Inferior parietal cortex (tissue), 1 donor: ENCODE measurements around the gene LIPC.

Experiments used
- DNase-seq: peaks from one replicate; pipeline ENCODE4 v3.0.0-alpha.2; 2016; ENCODE audit errors: extremely low spot score

Gene LIPC

DNA sequence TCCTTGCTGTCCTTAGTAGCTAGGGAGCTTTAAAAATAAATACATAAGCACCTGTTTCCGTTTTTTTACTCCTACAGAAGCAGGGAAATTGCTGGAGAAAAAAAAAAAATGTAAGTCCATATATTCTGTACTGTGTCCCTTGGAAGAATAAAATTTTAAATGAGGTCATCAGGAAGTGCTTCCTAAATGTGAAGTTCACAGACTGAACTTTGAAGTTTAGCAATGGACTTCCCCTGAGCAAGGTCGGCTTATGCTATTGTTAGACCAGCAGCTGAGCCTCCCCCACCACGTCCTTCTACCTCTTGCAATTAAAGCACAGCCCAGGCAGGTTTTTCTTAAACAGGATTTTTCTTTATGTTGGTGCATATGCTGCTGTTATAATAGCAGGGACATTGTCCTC, 26.3 kb downstream of the LIPC start:
- DNase-seq, result no peak

DNA sequence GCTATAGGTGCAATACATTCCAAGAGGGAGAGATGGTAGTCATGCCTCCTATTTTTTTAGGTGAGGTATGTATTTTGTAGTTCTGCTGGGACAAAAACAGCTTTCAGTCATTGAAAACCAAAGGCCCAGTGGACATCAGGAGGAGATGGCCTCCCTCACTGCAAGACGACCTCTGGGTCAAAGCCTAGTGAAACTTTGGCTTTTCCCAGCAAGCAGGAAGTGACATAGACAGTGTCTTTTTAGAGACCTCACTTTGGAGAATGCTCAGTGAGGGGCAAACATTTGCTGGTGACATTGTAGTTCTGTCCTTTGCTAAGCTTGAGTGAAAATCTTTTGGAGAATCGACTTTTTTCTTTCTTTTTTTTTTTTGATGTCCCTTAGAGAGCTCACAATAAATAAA, 27.3 kb downstream of the LIPC start:
- no peak for DNase-seq

DNA sequence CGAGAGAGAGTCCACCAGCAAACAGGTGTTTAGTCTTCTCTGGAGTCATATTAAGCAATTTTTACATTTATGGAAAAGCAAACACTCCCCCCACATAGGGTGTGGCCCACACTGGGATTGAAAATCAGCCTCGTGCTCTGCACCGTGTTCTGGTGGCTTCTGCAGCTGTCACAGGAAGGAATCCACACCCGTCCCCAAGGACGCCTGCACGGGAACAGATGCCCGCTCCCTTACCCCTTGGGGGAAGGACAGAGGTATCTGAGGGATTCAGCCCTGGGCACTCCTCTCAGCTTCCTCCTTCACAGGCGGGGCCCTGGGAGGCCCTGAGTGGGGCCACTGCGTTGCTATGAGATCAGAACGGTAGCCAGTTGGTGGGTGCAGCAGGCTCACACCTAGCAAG, 27.8 kb downstream of the LIPC start:
- DNase-seq, result no peak

DNA sequence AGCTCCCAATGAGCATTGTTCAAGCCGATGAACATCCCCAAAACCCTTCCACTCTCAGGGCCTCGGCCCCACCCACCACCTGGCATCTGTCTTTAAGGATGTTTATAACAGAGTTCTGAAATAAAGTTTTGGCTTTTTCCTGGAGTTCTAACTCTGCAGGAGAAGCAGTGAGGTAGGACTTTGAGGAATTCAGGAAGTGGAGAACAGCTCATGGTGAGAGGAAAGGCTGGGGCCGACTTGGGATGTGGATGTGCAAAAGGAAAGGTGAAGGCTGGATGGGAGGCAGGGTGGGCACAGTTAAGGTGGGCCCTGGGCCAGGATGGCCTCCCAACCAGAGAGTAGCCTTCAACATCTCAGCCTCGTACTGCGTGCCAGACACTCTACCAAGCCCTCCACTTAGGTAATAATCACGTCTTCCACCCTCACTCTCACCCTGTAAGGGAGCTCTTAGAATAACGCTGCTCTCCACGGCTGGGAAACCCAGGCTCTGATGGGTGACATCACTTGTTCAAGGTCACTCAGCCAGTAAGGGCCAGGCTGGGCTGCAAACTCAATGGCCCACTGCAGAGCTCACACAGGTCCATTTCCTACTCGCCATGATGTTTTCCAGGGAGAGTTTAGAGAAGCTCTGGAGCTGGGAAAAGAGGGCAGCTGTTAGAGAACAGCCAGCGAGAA, 28.5 kb downstream of the LIPC start:
- DNase-seq, result no peak

DNA sequence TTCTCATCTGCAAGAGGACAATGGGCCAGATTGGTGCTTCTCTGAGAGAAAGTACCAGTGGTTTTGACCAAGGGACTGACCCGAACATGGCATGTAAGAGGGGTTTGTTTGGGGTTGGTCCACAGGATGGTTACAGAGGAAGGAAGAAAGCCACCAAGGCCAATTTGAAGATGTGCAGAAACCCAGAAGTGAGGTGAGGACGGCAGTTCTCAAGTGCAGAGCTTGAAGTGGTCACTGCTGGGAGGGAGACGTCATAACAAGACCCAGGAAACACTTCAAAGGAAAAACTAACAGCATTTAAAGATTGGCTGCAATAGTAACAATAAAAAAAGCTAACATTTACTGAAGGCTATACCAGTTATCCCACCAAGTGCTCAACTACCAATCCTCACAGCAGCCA, 29.1 kb downstream of the LIPC start:
- DNase-seq, result no peak

DNA sequence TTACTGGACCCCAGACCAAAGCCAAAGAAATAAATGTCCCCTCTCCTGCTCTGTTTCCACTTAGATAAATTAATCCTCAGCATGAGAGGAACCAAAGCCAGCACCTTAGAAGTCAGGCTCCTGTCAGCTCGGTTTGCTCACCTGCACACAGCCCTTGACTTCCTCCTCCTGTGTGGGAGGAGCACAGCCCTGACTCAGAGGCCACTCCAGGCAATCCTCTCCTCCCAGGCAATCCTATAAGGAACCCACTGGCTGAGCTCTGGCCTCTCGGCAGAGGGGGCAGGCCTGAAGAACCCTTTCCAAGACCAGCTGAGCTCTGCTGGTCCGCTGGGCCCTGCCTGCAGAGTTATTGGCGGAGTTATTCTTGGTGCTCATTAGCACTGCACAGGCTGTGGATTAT, 30.8 kb downstream of the LIPC start:
- no peak for DNase-seq

DNA sequence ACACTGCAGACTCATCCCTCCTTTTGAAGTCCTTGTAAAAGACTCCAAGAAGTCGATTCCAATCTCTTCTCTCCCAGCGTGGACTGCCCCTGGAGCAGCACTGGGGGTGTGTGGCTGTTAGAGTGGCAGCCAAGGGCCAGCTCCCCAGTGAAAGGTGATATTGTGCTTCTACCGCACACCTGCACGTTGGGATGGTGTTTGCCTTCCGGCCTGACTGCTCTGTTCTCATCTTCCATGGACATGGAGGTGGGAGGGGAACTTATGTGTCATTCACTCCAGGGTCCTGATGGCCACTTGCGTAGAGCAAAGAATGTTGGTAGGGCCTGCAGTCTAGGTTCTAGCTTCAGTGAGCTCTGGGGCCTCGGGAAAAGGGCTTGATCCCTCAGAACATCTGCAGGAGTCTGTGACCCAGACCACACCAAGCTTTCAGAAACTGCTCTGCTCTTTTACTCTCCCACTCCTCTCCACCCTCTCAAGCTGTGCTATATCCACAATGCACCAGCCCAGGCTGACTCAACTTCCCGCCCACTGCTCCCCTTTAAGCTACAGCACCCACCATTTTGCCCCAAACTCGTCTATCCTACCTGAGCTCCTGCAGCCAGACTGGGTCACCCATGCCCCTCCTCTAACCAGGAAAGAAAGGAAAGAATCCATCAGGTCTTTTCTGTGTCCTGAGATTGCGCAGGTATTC, 31.3 kb downstream of the LIPC start:
- DNase-seq, result no peak

DNA sequence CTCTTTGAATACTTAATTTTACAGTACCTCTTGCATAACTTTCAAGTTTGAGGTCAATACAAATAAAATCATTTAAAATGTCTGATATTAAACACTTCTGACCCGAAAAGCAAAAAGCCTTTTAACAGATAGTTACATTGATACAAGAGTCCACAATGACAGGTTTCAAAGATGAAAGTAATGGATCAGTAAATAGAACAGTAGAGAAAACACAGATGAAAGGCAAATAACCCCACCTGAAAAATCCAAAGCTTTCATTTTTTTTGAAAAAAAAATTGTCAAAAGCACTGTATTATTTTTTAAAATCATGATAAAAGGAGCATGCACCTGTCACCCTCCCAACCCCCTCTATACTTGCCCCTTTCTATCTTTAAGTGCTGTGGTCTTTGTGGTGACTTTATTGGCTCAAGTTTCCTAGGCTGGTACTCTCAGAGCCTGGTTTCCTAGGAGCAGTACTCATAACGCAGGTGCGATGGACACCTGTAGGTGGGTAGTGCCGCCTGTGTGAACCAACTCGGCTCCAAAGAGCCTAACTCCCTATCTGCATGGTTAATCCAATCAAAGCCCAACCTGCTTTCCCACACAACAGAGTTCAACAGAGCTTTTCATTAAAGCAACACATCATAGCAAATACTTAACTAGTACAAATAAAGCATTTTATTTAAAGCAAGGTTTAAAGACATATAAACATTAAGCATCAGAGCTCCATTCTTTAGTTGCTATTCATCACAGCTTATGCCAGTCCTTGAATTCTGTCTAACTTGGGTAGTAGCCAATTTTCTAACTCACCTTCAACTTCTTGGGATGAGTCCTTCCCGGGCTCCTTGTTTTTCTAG, 32.2 kb downstream of the LIPC start:
- DNase-seq, result no peak

DNA sequence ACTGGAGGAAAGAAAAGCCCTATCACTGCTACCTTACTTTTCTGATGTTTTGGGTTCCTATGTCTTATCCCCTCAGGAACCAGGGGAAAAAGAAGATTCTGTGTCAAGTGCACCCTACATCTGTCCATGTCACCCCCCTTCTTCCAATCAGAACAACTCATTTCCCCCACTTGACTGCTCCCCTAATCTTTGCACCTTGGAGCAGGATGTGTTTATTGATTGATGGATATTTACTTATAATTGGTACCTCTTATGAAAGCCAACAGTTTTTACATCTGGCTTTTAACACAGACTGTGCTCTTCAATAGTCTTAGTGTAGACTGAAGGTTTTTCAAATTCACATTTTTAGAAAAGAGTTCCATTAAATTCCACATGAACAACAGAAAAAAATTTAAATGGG, 33.3 kb downstream of the LIPC start:
- DNase-seq, result no peak

DNA sequence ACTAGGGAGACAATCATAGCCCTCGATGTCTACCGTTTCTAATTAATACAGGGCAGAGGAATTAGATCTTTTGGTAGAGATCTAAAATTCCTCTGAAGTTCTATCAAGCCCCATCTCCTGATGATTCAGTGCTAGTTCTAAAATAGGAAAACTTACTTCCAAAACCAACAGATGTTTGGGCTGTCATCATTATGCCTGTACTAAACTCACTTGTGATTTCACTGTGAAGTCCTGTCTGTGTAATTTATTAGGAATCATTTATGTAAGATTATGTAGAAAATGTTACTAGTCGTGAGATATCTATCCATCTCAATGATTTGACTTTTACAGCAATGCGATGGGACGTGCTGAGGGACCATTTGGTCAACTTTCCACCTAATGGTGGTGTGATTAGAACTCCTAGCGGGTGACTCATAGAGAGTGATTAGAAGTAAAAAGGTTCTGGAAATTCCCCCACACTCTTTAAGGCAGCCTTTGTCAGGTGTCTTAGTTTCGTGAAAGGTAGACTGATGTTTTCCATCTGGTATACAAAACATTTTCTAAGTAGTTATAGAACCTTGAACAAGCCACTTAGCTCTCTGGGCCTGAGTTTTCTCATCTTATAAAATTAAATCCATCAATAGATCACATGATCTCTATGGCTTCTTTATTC, 34.2 kb downstream of the LIPC start:
- no peak for DNase-seq

DNA sequence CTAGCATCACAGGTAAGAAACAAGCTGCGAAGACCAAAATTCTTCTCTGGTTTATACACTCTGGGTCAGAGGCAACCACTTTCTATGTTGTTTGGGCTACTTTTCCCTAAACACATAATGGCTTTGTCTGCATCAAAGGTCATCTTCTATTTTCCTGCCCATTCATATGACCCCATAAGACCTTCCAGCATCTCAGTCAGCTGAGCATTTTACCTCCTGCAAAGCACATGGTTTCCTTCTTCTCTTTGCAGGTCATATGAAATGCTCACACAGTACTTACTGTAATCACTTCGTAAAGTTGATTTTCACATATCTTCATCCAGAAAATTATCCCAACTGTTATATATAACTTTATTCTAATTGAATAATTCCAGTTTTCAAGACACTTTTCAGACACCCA, 34.8 kb downstream of the LIPC start:
- DNase-seq, result no peak

DNA sequence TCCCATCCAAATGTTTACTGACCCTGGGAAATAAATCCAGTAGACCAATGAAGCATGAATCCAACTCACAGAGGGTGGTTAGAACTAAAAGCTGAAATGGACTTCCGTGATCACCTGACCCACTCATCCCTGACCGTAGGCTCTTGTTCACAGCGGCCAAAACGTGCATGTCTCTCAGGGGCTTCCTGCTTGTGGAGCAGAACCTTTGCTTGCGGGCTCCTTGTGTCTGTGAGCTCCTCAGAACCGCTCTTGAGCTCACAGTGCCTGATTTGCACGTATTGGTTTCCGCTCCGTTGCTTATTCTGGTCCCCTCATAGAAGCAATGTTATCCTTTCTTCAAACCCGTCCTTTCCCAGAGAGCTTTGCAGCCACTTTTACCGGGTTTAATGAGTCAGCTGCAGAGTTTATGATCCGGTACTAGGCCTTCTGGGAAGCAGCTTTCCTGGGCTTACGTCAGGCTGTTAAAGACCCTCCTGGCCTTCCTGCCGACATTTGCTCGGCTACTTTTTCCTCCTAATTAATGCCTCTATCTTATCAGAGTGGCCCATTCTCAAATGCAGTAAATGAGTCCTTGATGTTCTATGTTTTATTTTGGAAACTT, 35.4 kb downstream of the LIPC start:
- DNase-seq, result no peak

DNA sequence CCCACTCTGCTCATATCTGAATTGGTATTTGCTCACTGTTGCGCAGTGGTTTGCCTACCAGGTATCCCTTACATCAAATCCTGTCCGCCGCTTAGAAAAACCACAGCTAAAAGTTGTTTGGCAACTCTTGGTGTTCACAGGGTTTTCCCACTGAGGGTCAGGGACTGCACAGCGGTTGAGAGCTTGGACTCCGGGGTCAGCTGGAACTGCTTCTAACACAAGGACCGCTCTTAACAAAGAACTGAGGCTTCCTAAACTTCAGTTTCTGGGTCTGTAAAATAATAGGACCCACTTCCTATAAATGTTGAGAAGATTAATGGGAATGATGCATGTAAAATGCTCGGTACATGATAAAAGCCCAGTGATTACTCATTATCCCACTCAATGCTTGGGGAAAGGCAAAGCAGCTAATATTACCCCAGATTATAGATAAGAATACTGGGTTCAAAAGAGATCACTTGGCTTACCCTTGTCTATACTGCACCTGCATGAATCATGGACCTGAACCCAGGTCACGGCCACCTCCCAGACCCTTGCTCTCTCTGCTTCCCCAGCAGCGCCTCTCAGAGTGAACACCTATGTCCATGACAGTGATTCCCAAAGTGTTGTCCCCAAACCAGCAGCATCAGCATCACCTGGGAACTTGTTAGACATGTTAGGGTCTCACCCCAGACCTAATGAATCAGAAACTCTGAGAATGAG, 36.1 kb downstream of the LIPC start:
- no peak for DNase-seq

DNA sequence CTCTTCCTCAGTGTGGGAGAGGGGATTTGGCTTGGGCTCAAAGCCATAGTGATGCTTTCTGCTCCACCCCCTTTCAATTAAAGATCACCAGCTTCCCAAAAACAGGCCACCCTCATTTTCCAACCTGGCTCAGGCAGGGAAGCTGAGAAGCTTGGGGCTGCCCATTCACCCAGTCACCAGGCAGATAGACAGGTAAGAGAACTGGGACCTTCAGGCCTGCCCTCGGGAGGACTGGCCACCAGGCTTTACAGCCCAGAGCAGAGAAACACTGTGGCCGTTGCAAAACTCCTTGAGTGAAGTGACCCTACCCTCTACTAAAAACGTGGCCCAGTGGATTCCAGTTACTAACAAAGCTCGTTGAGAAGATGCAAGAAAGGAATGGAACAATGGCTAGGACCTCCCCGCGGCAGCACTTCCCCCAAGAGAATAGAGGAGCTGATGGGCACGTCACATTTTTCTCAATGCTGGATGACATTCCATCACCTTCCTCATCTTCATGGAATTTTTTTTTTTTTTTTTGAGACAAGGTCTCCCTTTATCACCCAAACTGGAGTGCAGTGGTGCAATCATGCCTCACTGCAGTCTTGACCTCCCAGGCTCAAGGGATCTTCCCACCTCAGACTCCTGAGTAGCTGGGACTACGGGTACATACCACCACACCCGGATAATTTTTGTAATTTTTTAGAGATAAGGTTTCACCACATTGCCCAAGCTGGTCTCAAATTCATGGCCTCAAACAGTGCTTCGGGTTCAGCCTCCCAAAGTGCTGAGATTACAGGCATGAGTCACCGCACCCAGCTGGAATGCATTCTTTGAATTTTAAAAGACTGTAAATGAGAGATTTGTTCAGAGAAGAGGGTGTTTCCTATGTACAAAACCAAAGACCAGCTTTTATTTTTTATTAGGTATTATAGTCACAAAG, 37.9 kb downstream of the LIPC start:
- DNase-seq, result no peak

DNA sequence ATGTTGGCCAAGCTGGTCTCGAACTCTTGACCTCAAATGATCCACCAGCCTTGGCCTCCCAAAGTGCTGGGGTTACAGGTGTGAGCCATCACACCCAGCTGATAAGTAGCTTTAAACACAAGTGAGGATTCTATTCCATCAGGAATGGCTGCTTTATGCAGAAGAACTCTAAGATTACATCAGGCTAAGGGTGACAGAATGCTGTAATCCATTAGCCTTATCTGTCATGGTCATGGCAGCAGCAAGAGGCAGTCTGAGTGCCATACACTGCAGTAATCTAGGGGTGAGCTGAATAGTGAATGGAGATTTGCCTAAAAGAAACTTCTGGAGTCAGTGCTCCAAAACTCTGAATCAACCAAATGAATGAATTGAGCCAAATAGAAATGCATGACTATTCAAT, 39.6 kb downstream of the LIPC start:
- no peak for DNase-seq

DNA sequence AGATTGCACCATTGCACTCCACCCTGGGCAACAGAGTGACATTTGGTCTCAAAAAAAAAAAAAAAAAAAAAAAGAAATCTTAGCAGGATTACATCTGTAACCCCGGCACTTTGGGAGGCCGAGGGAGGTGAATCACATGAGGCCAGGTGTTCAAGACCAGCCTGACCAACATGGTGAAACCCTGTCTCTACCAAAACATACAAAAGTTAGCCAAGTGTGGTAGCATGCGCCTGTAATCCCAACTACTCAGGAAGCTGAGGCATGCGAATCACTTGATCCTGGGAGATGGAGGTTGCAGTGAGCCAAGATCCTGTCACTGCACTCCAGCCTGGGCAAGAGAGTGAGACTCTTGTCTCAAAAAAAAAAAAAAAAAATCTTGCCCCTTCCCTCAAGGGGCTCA, 40.4 kb downstream of the LIPC start:
- DNase-seq, result no peak

DNA sequence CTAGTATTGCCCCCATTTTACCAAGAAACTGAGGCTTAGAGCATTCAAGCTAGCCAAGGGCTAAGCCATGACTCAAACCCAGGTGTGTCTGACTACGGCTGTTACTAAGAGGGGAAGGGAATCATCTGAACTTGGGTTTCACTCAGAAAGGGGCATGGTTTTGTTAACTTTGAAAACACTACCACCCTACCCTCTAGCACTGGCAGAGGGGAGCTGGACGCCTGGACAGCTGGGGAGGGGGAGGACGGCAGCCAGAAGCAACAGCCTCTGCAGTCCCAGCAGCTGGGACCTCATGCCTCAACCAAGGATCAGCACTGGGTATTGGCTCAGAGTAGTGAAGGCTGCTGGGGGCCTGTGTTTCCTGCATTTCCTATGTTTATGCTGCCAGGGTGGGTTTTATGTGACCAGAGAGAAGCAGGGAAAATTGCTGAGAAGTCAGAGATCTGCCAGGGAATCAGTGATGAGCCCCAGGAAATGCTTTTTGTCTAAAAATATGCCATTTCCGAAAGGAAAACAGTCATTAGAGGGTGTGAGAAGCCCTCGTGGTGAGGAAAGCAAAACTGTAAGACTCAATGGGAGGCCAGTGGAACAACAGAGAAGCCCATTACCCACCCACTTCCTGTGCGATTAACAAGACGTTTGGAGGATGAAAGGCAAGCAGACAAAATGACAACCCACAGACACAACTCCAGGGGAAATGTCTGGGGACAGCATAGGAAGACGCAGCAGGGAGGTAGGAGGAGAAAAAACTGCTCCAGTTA, 41.2 kb downstream of the LIPC start:
- DNase-seq, result no peak

DNA sequence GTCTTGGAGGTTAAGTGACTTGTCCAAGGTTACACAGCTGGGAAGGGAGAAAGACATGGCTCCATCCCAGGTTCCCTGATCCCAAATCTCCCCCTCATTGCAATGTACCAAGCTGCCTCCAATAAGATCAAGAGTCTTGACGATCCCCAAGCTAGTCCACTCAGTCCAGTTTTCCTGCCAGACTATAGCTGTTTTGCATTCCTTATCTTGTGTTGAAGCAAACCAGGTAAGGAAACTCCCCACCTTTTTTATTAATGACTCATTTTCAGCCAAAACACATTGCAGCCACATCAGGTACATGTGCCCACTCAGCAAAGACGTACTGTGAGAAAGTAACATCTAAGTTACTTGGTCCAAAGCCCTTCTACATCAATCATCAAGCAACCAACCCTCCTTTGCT, 41.9 kb downstream of the LIPC start:
- no peak for DNase-seq

DNA sequence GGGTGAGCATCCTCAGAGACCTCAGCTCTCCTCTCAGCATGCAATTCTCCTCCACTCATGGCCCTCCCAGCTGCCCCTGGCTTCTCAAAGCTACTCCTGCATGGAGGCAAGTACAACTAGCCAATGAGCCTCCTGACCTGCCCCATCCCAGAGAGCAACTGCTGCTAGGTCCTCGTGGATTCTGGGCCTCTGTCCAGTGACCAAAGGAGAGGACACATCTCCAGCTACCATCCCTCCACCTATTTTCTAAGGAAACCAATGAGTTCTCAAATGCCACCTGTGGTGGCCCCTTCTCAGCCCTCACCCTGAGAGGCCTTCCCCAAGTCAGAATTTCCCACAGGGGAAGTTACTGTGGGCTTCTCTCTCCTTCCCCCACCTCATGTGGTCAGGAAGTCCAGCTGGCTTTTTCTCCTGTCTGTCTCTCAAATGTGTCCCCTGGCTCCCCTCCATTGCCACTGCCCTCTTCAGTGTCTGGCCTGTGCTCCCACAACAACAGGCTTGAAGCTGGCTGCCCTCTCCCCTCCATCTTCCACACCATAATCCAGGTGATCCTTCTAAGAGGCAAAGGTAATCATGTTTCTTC, 43.0 kb downstream of the LIPC start:
- no peak for DNase-seq
